ENCODE measurements around the gene RRAS.

Gene RRAS

GRCh38 chr19:49593233-49594113 lies 46.5 kb downstream of the RRAS start:
- peak; percentile 93 for DNase-seq

- no peak for DNase-seq
These were observed 47.3 kb downstream of the RRAS start for GRCh38 chr19:49592486-49593232.

- DNase-seq = peak; percentile 38
These were observed 48.0 kb downstream of the RRAS start for GRCh38 chr19:49591731-49592485.

GRCh38 chr19:49590971-49591730 lies 48.8 kb downstream of the RRAS start, which contains the start of gene PRR12:
Gene PRR12, plus strand, starts transcription at chr19:49591182. Its CDS starts 473 bp downstream, at chr19:49591655.
- peak; percentile 66 for DNase-seq

GRCh38 chr19:49590071-49590970 lies 49.6 kb downstream of the RRAS start:
- peak; percentile 89 for DNase-seq

- DNase-seq = no peak
These were observed 50.4 kb downstream of the RRAS start for GRCh38 chr19:49589502-49589905.

- peak; percentile 39 for DNase-seq
These were observed 51.4 kb downstream of the RRAS start for GRCh38 chr19:49588365-49589122.

- no peak for DNase-seq
These were observed 52.7 kb downstream of the RRAS start for GRCh38 chr19:49587227-49587626.
